ENCODE results near the gene ELMOD1.

ELMOD1 gene

DNA sequence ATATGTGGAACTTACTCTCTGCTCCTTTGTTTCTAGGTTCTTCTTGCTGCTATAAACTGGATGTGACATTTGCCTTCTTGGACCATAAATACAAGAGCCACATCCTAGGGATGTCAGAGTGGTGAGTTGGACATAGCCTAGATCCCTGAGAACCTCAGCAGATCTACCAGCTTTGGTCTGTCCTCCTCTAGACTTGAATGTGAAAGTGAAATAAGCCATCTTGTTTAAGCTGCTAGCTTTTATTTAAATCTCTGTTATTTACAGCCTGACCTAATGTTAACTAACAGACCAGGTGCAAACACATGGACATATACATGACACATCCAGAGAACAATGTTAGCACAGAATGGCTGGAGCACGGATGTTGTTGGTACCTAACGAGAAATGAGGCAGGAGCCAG is 85.0 kb downstream of the ELMOD1 start:
- TF ChIP-seq, protein P1, sequence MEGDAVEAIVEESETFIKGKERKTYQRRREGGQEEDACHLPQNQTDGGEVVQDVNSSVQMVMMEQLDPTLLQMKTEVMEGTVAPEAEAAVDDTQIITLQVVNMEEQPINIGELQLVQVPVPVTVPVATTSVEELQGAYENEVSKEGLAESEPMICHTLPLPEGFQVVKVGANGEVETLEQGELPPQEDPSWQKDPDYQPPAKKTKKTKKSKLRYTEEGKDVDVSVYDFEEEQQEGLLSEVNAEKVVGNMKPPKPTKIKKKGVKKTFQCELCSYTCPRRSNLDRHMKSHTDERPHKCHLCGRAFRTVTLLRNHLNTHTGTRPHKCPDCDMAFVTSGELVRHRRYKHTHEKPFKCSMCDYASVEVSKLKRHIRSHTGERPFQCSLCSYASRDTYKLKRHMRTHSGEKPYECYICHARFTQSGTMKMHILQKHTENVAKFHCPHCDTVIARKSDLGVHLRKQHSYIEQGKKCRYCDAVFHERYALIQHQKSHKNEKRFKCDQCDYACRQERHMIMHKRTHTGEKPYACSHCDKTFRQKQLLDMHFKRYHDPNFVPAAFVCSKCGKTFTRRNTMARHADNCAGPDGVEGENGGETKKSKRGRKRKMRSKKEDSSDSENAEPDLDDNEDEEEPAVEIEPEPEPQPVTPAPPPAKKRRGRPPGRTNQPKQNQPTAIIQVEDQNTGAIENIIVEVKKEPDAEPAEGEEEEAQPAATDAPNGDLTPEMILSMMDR (IDR thresholded peaks at IDR 0.05; ENCODE audit: insufficient read depth, low read depth, low read length, missing control alignments) = no peak
- no peak overlapping the region; the same call in 1 of the 2 replicates for H3K4me3 ChIP-seq (ENCODE audit: low read depth, low read length)
- DNase-seq (ENCODE audit: low read depth) = peak; percentile 8

DNA sequence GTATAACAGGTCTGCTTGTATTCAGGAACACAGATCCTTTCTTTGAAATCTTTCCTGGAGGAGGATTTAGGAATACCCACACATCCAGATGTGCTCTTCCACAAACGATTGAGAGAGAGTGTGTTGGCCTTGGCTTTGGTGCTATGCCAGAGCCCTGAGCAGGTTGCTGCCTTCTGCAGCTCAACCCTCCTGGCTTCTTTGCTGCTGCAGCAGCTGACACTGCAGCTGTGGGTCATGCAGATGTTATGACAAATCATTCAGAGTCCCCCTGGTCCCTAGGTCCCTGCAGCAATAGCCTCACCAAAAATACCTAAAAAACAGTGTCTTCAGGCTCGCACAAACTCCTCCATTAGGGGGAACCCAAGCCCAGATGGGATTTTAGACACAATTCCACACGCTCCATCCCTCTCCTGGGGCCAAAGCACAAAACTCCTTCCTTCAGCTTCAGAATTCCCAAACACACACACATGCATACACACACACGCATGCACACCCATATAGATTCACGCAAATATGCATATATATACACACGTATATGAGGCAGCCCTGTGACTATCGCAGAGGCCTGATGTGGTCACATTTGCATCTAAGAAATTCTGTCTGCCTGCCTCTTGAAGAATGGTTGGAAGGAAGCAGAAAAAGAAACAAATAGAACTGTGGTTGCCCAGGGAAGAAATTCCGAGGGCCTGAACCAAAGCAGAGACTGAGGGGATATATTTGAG is 85.5 kb downstream of the ELMOD1 start:
- no peak overlapping the region; the same call in 1 of the 2 replicates for H3K4me3 ChIP-seq (ENCODE audit: low read depth, low read length)
- DNase-seq (ENCODE audit: low read depth) = no peak
- TF ChIP-seq, protein P1 (IDR thresholded peaks at IDR 0.05; ENCODE audit: insufficient read depth, low read depth, low read length, missing control alignments) = no peak

DNA sequence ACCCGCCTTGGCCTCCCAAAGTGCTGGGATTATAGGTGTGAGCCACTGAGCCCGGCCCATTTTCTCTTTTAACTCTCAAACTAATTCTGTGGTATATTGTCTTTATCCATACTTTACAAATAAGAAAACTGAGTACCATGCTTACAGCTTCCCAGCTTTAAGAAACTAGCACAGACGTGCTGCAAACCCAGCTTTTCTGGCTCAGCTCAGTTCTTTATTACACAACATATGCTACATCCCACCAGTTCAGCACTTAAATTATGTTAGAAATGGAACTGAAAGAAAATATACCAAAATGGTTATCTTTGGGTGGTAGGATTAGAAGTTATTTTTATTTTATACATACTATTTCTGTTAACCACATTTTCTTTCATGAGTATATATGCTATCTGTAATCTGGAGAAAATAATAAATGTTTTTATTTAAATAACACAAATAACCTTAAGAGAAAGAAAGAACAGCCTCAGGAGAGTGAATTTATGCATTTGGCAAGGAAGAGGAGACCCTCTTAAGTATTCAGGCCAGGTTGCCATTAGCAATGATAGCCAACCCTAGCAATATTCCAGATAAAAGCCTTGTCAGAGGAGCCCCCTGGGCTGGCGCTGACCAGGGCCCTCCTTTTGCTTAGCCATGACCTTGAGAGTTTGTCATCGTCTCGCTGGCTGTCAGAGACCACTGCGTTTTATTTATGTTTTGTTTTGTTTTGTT is 87.1 kb downstream of the ELMOD1 start:
- no peak overlapping the region for H3K4me3 ChIP-seq (ENCODE audit: low read depth, low read length)
- TF ChIP-seq, protein P1 (IDR thresholded peaks at IDR 0.05; ENCODE audit: insufficient read depth, low read depth, low read length, missing control alignments) = no peak
- DNase-seq (ENCODE audit: low read depth) = no peak

DNA sequence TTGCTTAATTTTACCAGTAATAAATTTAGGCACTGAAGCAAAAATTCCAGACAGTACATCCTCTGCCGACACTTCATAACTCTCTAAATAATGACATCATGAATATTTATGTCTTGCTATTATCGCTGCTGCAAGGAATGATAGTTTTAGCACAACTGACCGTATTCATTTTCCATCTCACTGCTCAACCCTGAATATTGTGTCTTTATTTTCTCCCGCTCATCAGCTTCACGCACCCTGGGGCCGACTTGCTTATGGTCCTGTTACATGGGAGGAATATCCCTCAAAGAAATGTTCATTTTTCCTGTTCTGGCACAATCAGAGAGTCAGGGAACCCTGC is 87.7 kb downstream of the ELMOD1 start:
- no peak for DNase-seq (ENCODE audit: low read depth)
- TF ChIP-seq, protein P1 (IDR thresholded peaks at IDR 0.05; ENCODE audit: insufficient read depth, low read depth, low read length, missing control alignments) = no peak

DNA sequence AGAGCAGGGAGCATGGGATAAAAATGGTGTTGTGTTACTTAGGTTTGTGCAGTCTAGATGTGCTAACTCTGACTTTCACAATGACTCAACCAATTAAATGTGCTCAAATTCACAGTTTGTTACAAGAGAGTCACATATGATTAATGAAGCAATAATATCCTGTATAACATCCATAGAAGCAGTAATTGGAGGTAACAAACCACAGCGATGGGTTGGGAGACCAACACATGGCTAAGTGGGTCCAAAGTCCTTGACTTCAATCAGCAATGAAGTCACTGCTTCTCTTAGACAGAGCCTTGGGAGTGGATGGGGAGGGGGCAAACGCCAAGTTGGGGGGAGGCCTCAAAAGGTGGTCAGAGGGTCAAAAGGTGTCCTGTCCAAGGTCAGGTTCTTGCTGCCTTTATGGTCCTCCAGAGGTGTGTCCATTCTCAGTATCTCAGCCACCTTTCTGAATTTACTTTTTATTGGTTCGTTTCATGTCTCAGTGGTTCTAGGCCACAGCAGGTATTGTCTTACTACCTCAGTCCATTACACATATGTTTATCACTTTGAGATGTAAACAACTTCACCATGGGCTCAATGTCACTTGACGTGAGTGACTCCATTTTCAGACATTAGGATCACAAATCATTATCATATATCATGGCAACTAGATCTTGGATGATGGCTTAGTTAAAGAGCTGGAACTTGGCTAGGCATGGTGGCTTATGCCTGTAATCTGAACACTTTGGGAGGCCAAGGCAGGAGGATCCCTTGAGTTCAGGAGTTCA is 88.5 kb downstream of the ELMOD1 start:
- no peak overlapping the region for H3K4me3 ChIP-seq (ENCODE audit: low read depth, low read length)
- no peak for DNase-seq (ENCODE audit: low read depth)
- TF ChIP-seq, protein P1 (IDR thresholded peaks at IDR 0.05; ENCODE audit: insufficient read depth, low read depth, low read length, missing control alignments) = no peak

More for the DNA sequence above, 87.7 kb downstream of the ELMOD1 start:
- H3K4me3 ChIP-seq (ENCODE audit: low read depth, low read length) = no peak overlapping the region

DNA sequence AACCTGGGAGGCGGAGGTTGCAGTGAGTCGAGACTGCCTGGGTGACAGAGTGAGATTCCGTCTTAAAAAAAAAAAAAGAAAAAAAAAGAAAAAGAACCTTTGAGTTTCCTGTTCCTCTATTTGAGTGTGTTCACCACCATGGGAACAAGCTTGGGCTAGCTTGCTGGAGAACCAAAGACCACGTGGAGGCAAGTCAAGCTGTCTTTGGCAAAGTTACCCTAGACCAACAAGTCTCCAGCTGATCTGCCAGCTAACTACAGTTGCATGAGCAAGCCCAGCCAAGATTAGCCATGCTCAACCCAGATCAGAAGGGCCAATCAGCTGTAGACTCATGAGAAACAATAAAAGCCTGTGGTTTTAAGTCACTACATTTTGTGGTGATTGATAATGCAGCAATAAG is 91.2 kb downstream of the ELMOD1 start:
- no peak overlapping the region for H3K4me3 ChIP-seq (ENCODE audit: low read depth, low read length)
- TF ChIP-seq, protein P1 (IDR thresholded peaks at IDR 0.05; ENCODE audit: insufficient read depth, low read depth, low read length, missing control alignments) = no peak
- DNase-seq (ENCODE audit: low read depth) = no peak

Data from GM12865 (cell line).